ENCODE results near the gene PIGX. TPM values are rescaled to one million over a fixed set of nuclear protein-coding genes. Genes with fewer than 3 reads are reported as not detected.

PIGX gene
- total RNA-seq, 2 donors from 2014 or later: 16.6 to 41.5 TPM

DNA sequence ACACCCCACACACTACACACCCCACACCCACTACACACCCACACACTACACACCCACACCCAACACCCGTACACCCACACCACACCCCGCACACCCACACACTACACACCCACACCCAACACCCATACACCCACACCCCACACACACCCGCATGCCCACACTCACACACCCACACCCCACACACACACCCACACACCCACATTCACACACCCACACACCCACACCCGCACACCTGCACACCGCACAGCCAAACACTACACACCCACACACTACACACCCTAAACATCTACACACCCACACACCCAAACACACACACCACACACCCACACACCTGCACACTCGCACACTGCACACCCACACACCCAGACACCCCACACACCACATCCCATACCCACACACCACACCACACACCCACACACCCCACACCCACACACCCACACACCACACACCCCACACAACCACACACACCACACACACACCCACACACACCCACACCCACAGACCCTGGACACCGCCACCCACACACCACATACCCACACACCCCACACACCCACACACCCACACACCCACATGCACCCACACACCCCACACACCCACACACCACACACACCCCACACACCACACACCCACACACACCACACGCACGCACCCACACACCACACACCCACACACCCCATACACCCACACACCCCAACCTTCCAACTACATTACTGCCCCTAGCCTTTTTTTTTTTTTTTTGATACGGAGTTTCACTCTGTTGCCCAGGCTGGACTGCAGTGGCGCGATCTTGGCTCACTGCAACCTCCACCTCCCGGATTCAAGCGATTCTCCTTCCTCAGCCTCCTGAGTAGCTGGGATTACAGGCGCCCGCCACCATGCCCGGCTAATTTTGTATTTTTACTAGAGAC is 17.0 kb upstream of the PIGX start:
- no peaks in the 10 kb centered on the region for H3K9me3 ChIP-seq
- H3K27me3 ChIP-seq: no peaks in the 10 kb centered on the region
- ATAC-seq: no peak
- no peak overlapping the region for H3K27ac ChIP-seq
- TF ChIP-seq POLR2A (IDR thresholded peaks at IDR 0.05): no peak
- TF ChIP-seq, protein P1, sequence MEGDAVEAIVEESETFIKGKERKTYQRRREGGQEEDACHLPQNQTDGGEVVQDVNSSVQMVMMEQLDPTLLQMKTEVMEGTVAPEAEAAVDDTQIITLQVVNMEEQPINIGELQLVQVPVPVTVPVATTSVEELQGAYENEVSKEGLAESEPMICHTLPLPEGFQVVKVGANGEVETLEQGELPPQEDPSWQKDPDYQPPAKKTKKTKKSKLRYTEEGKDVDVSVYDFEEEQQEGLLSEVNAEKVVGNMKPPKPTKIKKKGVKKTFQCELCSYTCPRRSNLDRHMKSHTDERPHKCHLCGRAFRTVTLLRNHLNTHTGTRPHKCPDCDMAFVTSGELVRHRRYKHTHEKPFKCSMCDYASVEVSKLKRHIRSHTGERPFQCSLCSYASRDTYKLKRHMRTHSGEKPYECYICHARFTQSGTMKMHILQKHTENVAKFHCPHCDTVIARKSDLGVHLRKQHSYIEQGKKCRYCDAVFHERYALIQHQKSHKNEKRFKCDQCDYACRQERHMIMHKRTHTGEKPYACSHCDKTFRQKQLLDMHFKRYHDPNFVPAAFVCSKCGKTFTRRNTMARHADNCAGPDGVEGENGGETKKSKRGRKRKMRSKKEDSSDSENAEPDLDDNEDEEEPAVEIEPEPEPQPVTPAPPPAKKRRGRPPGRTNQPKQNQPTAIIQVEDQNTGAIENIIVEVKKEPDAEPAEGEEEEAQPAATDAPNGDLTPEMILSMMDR (IDR thresholded peaks at IDR 0.05): no peak
- no peak for DNase-seq
- H3K36me3 ChIP-seq (replicated peaks in 1 of 2; ENCODE audit: insufficient read depth in 1 of 2, low read depth in 2 of 2): no peaks in the 10 kb centered on the region
- WGBS, 2 donors: 84 to 90% methylated on average over 16 to 17 of the region's 17 CpGs
- intact Hi-C loops (cut with DNase I): no loop called here
- H3K4me3 ChIP-seq: no peak overlapping the region
- H3K4me1 ChIP-seq: no peaks in the 10 kb centered on the region

DNA sequence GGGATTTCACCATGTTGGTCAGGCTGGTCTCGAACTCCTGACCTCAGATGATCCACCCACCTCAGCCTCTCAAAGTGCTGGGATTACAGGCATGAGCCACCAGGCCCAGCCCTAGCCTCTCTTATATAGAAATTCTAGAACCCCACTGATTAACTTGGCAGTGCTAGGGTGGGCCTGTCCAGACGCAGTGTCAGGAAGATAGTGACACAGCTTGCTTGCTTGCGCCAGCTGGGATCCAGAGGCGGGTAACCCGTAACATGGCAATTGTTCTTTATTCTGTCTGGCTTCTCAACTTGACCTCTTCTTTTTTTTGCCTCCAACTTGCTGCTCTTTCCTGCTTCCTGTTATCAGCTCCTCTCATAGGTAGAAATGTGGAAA is 16.3 kb upstream of the PIGX start:
- Histone ChIP-seq H3K4me1 (no peaks in the 10 kb centered on the region), H3K9me3 (no peaks in the 10 kb centered on the region), H3K27me3 (no peaks in the 10 kb centered on the region), H3K27ac (no peak overlapping the region), H3K36me3 (replicated peaks in 1 of 2; ENCODE audit: insufficient read depth in 1 of 2, low read depth in 2 of 2) (no peaks in the 10 kb centered on the region), H3K4me3 (no peak overlapping the region)
- TF ChIP-seq, protein P1 (IDR thresholded peaks at IDR 0.05): no peak
- TF ChIP-seq POLR2A (IDR thresholded peaks at IDR 0.05): no peak
- no peak for ATAC-seq
- intact Hi-C loops (cut with DNase I): no loop called here
- 90 to 95% methylated on average over 5 of the region's 5 CpGs for WGBS, 2 donors
- DNase-seq: no peak

DNA sequence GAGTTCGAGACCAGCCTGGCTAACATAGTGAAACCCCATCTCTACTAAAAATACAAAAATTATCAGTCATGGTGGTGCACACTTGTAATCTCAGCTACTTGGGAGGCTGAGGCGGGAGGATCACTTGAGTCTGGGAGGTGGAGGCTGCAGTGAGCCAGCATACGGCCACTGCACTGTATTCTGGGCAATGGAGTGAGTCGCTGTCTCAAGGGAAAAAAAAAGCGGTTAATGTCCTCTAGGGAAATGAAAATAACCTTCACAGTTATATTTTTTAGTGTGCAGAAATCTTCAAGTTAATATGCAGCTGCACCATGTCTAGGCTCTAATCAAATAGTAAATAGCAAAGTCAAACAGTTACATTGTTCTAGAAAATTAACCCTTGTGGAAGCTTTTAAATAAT is 14.9 kb upstream of the PIGX start:
- intact Hi-C loops (cut with DNase I): no loop called here
- DNase-seq (no peak), ATAC-seq (no peak)
- no peak for TF ChIP-seq POLR2A (IDR thresholded peaks at IDR 0.05)
- TF ChIP-seq, protein P1 (IDR thresholded peaks at IDR 0.05): no peak
- WGBS, 2 donors: 61 to 75% methylated on average over 5 of the region's 5 CpGs
- Histone ChIP-seq H3K27me3 (no peaks in the 10 kb centered on the region), H3K4me3 (no peak overlapping the region), H3K36me3 (replicated peaks in 1 of 2; ENCODE audit: insufficient read depth in 1 of 2, low read depth in 2 of 2) (no peaks in the 10 kb centered on the region), H3K4me1 (no peaks in the 10 kb centered on the region), H3K9me3 (no peaks in the 10 kb centered on the region), H3K27ac (no peak overlapping the region)

DNA sequence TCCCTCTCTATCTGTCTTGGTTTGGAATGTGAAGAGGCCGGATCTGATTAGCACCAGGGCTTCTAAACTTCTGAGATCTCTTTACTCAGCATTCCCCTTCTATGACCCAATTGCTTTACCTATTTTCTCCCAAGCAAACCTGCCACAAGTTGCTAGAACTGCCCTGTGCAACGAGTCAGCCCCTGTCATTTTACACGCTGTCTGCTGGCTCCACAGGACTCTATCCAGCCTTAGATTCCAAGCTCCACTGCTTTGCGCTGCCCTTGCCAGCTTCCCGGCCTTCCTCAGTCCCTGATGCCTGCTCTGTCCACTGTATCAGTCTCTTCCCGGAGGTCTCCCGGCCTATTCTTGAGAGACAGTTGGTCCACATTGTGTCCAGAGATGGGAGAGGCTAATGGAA is 12.4 kb upstream of the PIGX start:
- ATAC-seq (no peak), DNase-seq (no peak)
- no peak for TF ChIP-seq POLR2A (IDR thresholded peaks at IDR 0.05)
- TF ChIP-seq, protein P1 (IDR thresholded peaks at IDR 0.05): no peak
- H3K36me3 ChIP-seq (replicated peaks in 1 of 2; ENCODE audit: insufficient read depth in 1 of 2, low read depth in 2 of 2): no peaks in the 10 kb centered on the region
- intact Hi-C loops (cut with DNase I): no loop called here
- WGBS, 2 donors: 78 to 87% methylated on average over 7 of the region's 7 CpGs
- no peak overlapping the region for H3K27ac ChIP-seq
- no peak overlapping the region for H3K4me3 ChIP-seq
- H3K9me3 ChIP-seq: no peaks in the 10 kb centered on the region
- no peaks in the 10 kb centered on the region for H3K27me3 ChIP-seq
- no peaks in the 10 kb centered on the region for H3K4me1 ChIP-seq

DNA sequence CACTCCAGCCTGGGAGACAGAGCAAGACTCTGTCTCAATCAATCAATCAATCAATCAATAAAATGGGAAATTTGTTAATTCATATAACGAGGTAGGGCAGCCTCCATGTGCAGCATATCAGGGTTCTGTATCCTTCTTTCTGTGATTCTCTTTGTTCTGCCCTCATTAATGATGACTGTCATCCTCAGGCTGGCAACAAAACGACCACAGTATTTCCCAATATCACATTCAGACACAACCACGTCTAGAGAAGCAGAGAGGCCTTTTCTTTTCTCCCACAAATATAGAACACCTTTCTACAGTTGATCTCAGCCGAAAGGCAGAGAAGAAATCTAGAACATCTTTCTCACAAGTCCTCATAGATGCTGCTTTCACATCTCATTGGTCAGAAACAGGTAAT is 11.4 kb upstream of the PIGX start:
- ATAC-seq (no peak), DNase-seq (no peak)
- WGBS, 2 donors: 57% methylated on average over 4 of the region's 4 CpGs
- no peak for TF ChIP-seq POLR2A (IDR thresholded peaks at IDR 0.05)
- TF ChIP-seq, protein P1 (IDR thresholded peaks at IDR 0.05): no peak
- no peak overlapping the region for H3K4me3 ChIP-seq
- no peaks in the 10 kb centered on the region for H3K9me3 ChIP-seq
- H3K27me3 ChIP-seq: no peaks in the 10 kb centered on the region
- intact Hi-C loops (cut with DNase I): no loop called here
- H3K27ac ChIP-seq: no peak overlapping the region
- H3K4me1 ChIP-seq: no peaks in the 10 kb centered on the region
- no peaks in the 10 kb centered on the region for H3K36me3 ChIP-seq (replicated peaks in 1 of 2; ENCODE audit: insufficient read depth in 1 of 2, low read depth in 2 of 2)

Data from body of pancreas (tissue), 4 donors.